ENCODE measurements around the gene HOXC6.

DNA sequence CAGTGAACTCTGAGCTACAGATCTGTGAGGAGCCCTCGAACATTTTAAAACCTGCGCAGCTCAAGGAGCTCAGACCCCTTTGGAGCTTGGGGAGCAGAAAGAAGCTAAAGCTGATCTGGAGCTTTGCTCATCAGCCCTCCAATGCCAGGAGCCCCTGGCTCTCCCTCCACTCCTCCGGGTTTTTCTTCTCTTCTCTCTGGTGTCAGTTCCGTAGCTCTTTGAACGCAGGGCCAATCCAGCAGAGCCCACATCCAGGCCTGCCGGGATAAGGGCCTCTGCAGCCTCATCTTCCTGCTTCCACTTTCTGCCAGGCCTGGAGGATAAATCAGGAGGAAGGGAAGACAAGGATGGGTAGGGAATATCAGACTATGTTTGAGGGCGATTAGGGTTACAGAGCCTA, 31.4 kb downstream of the HOXC6 start:
- TF ChIP-seq CTCF (IDR thresholded peaks at IDR 0.05), result no peak
- no peak for TF ChIP-seq POLR2A (IDR thresholded peaks at IDR 0.05)
- no peak for TF ChIP-seq POLR2AphosphoS5 (IDR thresholded peaks at IDR 0.05)
